Measurements from ENCODE around the gene SPTLC3. TPM values are rescaled to one million over a fixed set of nuclear protein-coding genes. Genes with fewer than 3 reads are reported as not detected.

SPTLC3 gene
- total and polyA plus RNA-seq, 2 of the 13 experiments (the other 11 are each of a cell fraction or from before 2014, with no cell fraction given), result 20.5 to 95.6 TPM

- TF ChIP-seq PHF21A (CRISPR knock-in tag; IDR thresholded peaks at IDR 0.05) (peak; percentile 73), ZBTB25 (CRISPR knock-in tag; IDR thresholded peaks at IDR 0.05) (peak; percentile 88), CCAR2 (optimal IDR thresholded peaks at IDR 0.05; ENCODE audit: low read depth, low read length) (no peak), SIX4 (CRISPR knock-in tag; IDR thresholded peaks at IDR 0.05) (peak; percentile 89), TBX2 (CRISPR knock-in tag; IDR thresholded peaks at IDR 0.05; ENCODE audit: borderline replicate concordance) (peak; percentile 66; the same call in 1 of the 2 replicates), ZNF580 (CRISPR knock-in tag; IDR thresholded peaks at IDR 0.05; ENCODE audit: borderline replicate concordance, low read depth) (no peak), ZNF34 (CRISPR knock-in tag; IDR thresholded peaks at IDR 0.05; ENCODE audit: borderline replicate concordance) (no peak), THYN1 (CRISPR knock-in tag; IDR thresholded peaks at IDR 0.05; ENCODE audit: borderline replicate concordance, low read depth) (no peak), ZBTB14 (CRISPR knock-in tag; IDR thresholded peaks at IDR 0.05) (no peak), ZNF777 (CRISPR knock-in tag; IDR thresholded peaks at IDR 0.05) (no peak), ZNF784 (CRISPR knock-in tag; IDR thresholded peaks at IDR 0.05; ENCODE audit: borderline replicate concordance) (0 out of 2 replicates have a peak, but pooled peaks have one; percentile 25), NR2F1 (CRISPR knock-in tag; IDR thresholded peaks at IDR 0.05) (peak; percentile 83 to 95), FIP1L1 (IDR thresholded peaks at IDR 0.05; ENCODE audit: borderline replicate concordance, insufficient read depth, low read depth, low read length) (no peak), KDM6A (CRISPR knock-in tag; IDR thresholded peaks at IDR 0.05; ENCODE audit: low read depth) (peak; percentile 98), SMAD3 (CRISPR knock-in tag; IDR thresholded peaks at IDR 0.05) (peak; percentile 86), ZNF318 (CRISPR knock-in tag; IDR thresholded peaks at IDR 0.05) (no peak), FOXK1 (CRISPR knock-in tag; IDR thresholded peaks at IDR 0.05; ENCODE audit: borderline replicate concordance, low read depth) (peak; percentile 77; the same call in 1 of the 2 replicates)
Measured at GRCh38 chr20:13089950-13090469, 81.2 kb downstream of the SPTLC3 start (continued).
